Skin epidermis (tissue), 12 donors: ENCODE results near the gene IL18.
A peak's percentile ranks its signal among the peaks of the same experiment; 100 is the strongest.
"Not testable (repeated sequence)": the region's sequence is repeated elsewhere in the genome, so short reads cannot be mapped to it uniquely, and the experiment has no call there.

Source experiments
- H3K27ac ChIP-seq, 21 experiments: fragments of 200-600 bp; sonication (generic) in 11 of 21; one replicate each; pipeline ENCODE4 v1.5.0; 2020; ENCODE audit warnings: mild to moderate bottlenecking in 3 of 21, inconsistent platforms in 2 of 21, moderate library complexity in 2 of 21
- H3K4me3 ChIP-seq, 7 experiments: fragments of 200-600 bp; sonication (generic) in 2 of 7; one replicate each; pipeline ENCODE4 v1.5.0; 2020; ENCODE audit warnings: inconsistent platforms in 2 of 7, mild to moderate bottlenecking in 2 of 7, moderate library complexity in 1 of 7

IL18 gene

DNA sequence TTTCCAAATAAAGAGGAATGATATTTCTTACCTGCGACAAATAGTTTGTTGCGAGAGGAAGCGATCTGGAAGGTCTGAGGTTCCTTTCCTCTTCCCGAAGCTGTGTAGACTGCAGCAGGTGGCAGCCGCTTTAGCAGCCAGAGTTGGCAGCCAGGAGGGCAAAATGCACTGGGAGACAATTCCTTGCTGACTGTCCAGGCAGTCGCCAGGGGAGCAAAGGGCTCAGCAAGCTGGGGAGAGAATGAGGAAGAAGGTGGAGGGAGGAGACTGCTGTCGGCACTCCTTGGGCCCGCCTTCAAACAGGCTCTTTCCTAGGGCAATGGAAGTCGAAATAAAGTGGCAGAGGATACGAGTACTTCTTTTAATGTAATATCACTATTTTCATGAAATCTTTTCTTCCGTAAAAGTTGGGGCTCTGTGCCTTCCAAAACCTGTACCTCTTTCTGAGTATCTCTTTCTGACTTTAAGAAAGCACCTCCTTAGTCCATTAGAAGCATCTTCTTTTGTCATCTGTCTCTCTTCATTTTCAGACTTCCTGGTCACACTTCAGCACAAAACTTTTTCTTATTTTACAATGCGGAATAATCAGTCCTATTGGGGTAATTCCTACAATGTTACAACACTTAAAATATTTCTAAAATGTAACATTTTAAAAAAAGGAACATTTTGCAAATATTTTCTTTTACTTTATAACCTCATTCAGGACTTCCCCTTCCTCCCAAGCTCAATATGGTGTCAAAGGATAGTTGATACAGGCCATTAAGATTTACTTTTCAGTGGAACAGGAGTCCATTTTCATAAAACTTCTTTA, at the start of gene IL18:
TSS of gene IL18 (minus strand) at position 220 of the 811 bp plus-strand sequence. CDS start 9,041 bp downstream, outside the sequence.
- Histone ChIP-seq H3K4me3 (peak within 1 kb of the TSS; percentile 8 to 39 (median 27)), H3K27ac (peak within 1 kb of the TSS in 19 of 21 experiments; percentile 0 to 79 (median 47))

- H3K27ac ChIP-seq, result no peak overlapping the region
Measured at GRCh38 chr11:112212710-112213109, 48.8 kb upstream of the IL18 start.

GRCh38 chr11:112212290-112212689, 48.4 kb upstream of the IL18 start:
- H3K4me3 ChIP-seq, result no peak overlapping the region
- H3K27ac ChIP-seq, result no peak overlapping the region

More at GRCh38 chr11:112212710-112213109, 48.8 kb upstream of the IL18 start:
- H3K4me3 ChIP-seq, result no peak overlapping the region

- H3K27ac ChIP-seq, result no peak overlapping the region
Measured at GRCh38 chr11:112211536-112211935, 47.6 kb upstream of the IL18 start.

DNA sequence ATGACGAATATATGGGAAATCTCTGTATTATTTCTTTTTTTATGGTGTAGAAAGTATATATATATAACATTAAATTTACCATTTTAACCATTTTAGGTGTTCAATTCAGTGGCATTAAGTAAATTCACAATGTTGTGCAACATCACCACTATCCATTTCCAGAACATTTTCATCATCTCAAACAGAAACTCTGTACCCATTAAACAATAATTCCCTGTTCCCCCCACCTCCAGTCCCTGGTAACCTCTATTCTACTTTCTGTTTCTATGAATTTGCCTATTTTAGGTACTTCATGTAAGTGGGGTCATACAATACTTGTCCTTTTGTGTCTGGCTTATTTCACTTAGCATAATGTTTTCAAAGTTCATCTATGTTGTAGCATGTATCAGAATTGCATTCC, 47.0 kb upstream of the IL18 start:
- Histone ChIP-seq H3K27ac (no peak overlapping the region), H3K4me3 (no peak overlapping the region)

More at GRCh38 chr11:112211536-112211935, 47.6 kb upstream of the IL18 start:
- no peak overlapping the region for H3K4me3 ChIP-seq

GRCh38 chr11:112206071-112206470, 42.2 kb upstream of the IL18 start:
- Histone ChIP-seq H3K27ac (no peak overlapping the region), H3K4me3 (no peak overlapping the region)

DNA sequence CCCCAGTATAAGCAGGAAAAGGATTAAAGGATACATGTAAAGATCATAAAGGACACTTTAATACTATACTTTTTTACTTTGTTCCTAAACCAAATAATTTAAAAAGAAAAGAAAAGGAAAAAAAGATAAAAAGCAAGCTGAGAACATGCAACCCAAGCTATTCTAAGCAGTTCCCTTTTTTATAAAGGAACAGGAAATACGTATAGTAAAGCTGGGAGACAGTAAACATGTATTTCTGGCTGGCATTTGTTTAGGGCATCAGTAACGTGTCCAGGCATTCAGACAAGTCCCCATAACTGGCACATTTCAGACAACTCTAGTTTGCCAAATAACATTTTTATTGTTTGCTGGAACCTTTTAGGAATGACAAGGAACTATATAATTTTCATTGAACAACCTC, 36.4 kb upstream of the IL18 start:
- Histone ChIP-seq H3K27ac (no peak overlapping the region), H3K4me3 (no peak overlapping the region)

GRCh38 chr11:112199101-112199500, 35.2 kb upstream of the IL18 start:
- H3K4me3 ChIP-seq, H3K27ac ChIP-seq: not testable (repeated sequence)

DNA sequence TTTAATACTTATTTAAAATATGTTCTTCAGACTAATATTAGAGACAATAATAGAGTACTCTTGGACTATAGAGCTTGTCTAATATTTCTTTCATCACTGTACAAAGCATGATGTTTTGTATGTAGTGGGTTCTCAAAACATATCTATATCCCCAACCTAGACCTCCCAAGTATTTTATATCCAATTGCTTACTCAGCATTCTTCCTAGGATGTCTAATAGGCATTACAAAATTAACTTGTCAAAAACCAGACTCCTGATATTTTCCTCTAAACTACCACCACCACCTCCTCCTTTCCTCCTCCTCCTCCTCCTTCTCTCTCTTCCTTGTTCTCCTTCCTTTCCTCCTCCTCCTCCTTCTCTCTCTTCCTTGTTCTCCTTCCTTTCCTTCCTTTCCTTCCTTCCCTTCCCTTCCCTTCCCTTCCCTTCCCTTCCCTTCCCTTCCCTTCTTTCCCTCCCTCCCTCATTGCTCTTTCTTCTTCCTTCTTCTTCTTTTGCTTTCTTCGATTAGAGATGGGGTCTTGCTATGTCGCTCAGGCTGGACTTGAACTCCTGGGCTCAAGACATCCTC, 32.7 kb upstream of the IL18 start:
- no peak overlapping the region for H3K4me3 ChIP-seq
- no peak overlapping the region for H3K27ac ChIP-seq

- no peak overlapping the region for H3K4me3 ChIP-seq
- peak overlapping the region in 4 of 21 experiments; percentile 7 to 66 (median 38) for H3K27ac ChIP-seq
Measured at GRCh38 chr11:112195951-112196351, 32.1 kb upstream of the IL18 start.

GRCh38 chr11:112195113-112195512, 31.2 kb upstream of the IL18 start:
- not testable (repeated sequence) for H3K4me3 ChIP-seq
- H3K27ac ChIP-seq, result peak overlapping the region in 8 of 21 experiments; percentile 7 to 66 (median 34)

- H3K27ac ChIP-seq, result no peak overlapping the region
- H3K4me3 ChIP-seq, result no peak overlapping the region
Measured at GRCh38 chr11:112186304-112186703, 22.4 kb upstream of the IL18 start.

DNA sequence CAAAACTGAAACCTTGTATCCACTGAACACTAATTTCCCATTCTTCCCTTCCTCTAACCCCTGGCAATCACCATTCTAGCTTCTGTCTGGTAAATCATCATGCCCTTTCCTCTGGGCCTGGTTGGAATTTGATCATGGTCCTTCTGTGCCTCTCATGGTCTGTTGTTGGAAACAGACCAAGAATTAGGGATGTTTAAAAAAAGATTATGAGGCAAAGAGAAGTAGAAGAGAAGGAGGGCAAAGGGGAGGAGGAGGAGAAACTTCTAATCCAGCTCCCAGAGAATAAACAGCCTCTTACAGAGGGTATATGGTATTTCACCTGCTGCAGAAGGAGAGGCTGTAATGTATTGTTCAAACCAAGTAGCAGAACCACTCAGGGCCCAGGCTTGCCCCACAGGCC, 22.0 kb upstream of the IL18 start:
- H3K4me3 ChIP-seq, result no peak overlapping the region
- no peak overlapping the region for H3K27ac ChIP-seq

GRCh38 chr11:112182867-112183266, 19.0 kb upstream of the IL18 start:
- Histone ChIP-seq H3K4me3 (no peak overlapping the region), H3K27ac (no peak overlapping the region)

DNA sequence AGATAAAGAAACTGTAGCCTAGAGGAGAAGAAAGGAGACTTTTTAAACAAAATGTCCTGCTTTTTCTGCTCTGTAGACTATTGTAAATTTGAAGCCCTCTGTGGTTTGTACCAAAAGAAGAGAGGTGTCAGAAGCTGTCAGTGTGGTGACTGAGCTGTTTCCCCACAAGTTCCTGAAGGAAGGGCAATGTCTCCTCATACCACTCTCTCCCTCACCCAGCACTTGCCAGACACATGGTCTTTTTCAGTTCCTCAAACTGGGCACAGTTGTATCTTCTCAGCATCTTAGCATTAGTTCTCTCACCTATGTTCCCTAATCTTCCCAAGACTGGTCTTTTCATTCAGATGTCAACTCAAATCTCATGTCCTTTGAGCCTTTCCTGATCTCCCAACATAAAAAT, 15.7 kb upstream of the IL18 start:
- Histone ChIP-seq H3K4me3 (no peak overlapping the region), H3K27ac (peak overlapping the region in 2 of 21 experiments; percentile 13 to 36)

DNA sequence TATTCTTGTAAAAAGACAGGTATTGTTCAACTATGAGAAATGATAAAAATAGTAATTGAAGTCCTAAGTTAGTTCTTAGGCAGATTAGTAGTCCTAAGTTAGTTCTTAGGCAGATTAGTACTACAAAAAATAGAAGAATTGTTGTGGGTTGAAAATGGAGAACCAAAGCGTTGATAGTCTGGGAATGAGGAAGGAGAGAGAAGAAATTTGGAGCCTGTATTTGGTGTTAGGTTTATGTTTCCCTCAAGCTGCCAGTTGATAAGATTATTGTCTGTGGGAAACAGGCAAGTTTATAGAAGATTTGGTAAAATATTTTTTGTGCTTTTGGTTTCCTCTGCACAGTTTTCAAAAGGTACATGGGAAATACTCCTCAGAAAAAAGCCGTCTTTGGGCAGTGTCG, 15.0 kb upstream of the IL18 start:
- Histone ChIP-seq H3K27ac (peak overlapping the region in 2 of 21 experiments; percentile 13 to 36), H3K4me3 (no peak overlapping the region)

DNA sequence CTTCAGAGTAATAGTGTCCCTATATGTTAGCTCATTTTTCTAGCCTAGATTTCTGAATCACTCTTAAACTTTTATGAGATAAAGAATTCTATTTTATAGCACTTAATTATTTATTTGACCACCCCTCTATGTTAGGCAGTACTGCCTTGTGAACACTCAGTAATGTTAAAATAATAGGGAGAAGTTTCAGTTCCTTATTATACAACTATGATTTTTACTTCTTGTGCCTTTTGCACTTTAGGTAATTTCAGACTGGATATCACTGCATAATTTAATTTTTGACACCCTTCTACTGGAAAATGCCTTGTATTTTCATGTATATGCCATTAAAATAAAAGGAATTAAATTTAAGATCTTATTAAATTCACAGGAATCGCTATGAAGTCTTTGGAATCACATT, 14.5 kb upstream of the IL18 start:
- no peak overlapping the region for H3K4me3 ChIP-seq
- no peak overlapping the region for H3K27ac ChIP-seq

DNA sequence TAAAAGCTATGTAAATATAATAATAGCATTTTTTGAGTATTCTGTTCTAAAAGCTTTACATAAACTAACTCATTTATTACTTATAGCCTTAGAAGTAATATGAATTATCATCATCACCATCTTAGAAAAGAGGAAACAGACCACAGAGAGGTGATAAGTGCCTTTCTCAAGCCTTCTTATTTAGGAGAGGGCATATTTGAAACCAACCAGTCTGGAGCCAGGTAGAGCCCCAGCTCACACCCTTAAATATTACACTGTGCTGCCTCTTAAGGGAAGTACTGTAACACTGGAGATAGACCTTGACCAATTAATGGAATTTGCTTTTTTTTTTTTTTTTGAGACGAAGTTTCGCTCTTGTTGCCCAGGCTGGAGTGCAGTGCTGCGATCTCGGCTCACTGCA, 13.7 kb upstream of the IL18 start:
- H3K4me3 ChIP-seq, result no peak overlapping the region
- no peak overlapping the region for H3K27ac ChIP-seq

- no peak overlapping the region for H3K27ac ChIP-seq
- H3K4me3 ChIP-seq, result no peak overlapping the region
Measured at GRCh38 chr11:112176077-112176476, 12.2 kb upstream of the IL18 start.

DNA sequence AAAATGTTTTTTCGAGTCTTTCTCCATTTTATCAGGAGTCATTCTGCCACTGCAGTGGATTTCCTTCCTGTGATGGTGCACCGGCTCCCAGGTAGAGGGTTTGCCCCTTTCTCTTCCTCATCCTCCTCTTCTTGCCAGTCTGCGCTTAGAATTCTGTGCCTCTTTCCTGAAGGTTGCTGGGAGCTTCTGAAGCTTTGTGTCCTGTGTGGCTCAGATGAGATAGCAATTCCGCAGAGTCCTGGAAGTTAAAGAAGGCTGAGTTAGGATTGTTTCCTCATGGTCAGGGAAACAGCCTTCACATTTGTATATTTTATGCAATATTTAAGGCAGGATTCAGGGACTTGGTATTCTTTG, 11.7 kb upstream of the IL18 start:
- H3K27ac ChIP-seq, result no peak overlapping the region
- H3K4me3 ChIP-seq, result peak overlapping the region in 3 of 7 experiments; percentile 1 to 5 (median 1)
